Upper lobe of left lung (tissue), 6 donors: Measurements from ENCODE around the gene STX16. TPM values are rescaled to one million over a fixed set of nuclear protein-coding genes. Genes with fewer than 3 reads are reported as not detected.

Experiments
- ATAC-seq, 2 donors: fragments of 200-7000 bp; cut with Tn5 transposase; one replicate each; pipeline ENCODE4 v1.9.1; 2022; ENCODE audit warnings: mild to moderate bottlenecking in 2 of 2, moderate library complexity in 2 of 2; ENCODE audit not compliant: low FRiP score in 2 of 2
- DNase-seq, 2 donors: peaks; one replicate each; pipeline ENCODE4 v3.0.0-alpha.2; 2019 to 2020
- H3K27ac ChIP-seq, 4 donors: fragments of 200-600 bp; sonication (generic); one replicate each; pipeline ENCODE4 v1.5.1; 2016 to 2019
- H3K27me3 ChIP-seq, 4 donors: fragments of 200-600 bp; sonication (generic); one replicate each; pipeline ENCODE4 v1.5.1; 2017 to 2019
- H3K36me3 ChIP-seq, 4 donors: fragments of 200-600 bp; sonication (generic); one replicate each; pipeline ENCODE4 v1.5.1; 2016 to 2019
- H3K4me1 ChIP-seq, 4 donors: fragments of 200-600 bp; sonication (generic); one replicate each; pipeline ENCODE4 v1.5.1; 2018 to 2019
- H3K4me3 ChIP-seq, 4 donors: fragments of 200-600 bp; sonication (generic); one replicate each; pipeline ENCODE4 v1.5.1; 2017 to 2019; ENCODE audit warnings: mild to moderate bottlenecking in 2 of 4, moderate library complexity in 1 of 4
- H3K9me3 ChIP-seq, 4 donors: fragments of 200-600 bp; sonication (generic); one replicate each; pipeline ENCODE4 v1.5.1; 2018 to 2019
- EP300 ChIP-seq, 4 donors: sonication (generic); formaldehyde crosslinking; IDR thresholded peaks; one replicate each; pipeline ENCODE4 v1.5.1; 2017; ENCODE audit warnings: antibody characterized with exemption in 4 of 4, control low read depth in 2 of 4
- POLR2A ChIP-seq, 4 donors: fragments of 450-650 bp; IDR thresholded peaks; one replicate each; pipeline ENCODE4 v1.5.1; 2016 to 2017; ENCODE audit warnings: antibody characterized with exemption in 4 of 4, mild to moderate bottlenecking in 2 of 4
- POLR2AphosphoS5 ChIP-seq, 2 donors: sonication (generic); formaldehyde crosslinking; IDR thresholded peaks; one replicate each; pipeline ENCODE4 v1.5.1; 2017; ENCODE audit warnings: antibody characterized with exemption in 2 of 2
- WGBS, 2 donors: methylation state at CpG; one replicate each; pipeline ENCODE4 v1.1.5; 2017 to 2018; 5-methylcytosine and 5-hydroxymethylcytosine counted together
- total RNA-seq, 6 donors: library from RNA; depleted of rRNA in 4 of 6; stranded (reverse); fragments of >200 nt in 4 of 6; gene quantifications; one replicate each; pipeline versions ENCODE4 v1.1.0 to v1.2.1, GENCODE V29; 2016 to 2021
- TF ChIP-seq, protein P1 (sequence below), 6 experiments: fragments of 450-650 bp in 4 of 6; fragments of 200-600 bp in 2 of 6; sonication (generic) in 2 of 6; IDR thresholded peaks; one replicate each; pipeline ENCODE4 v1.5.1; 2016 to 2019; ENCODE audit warnings: antibody characterized with exemption in 6 of 6
- donor health status: DM: no; HTN: no; CAD: no; lungs with moderate emphysema.
- donor health status: DM: no; HTN: yes; CAD: no; lungs with severe emphysema.

The STX16 gene
- total RNA-seq, 6 donors from 2014 or later = 42.1 to 469 (median 64.7) TPM

DNA sequence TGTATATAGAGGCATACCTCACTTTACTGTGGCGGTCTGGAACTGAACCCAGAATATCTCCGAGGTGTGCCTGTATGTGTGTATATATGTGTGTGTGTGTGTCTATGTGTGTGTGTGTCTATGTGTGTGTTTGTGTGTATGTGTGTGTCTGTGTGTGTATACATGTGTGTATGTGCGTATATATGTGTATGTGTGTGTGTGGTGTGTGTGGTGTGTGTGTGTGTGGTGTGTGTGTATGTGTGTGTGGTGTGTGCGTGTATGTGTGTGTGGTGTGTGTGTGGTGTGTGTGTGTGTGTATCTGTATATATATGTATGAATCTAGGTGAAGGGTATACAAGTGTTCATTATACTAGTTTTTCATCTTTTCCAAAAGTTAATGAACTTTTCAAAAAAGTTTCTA lies 37.3 kb downstream of the STX16 start:
- no peak overlapping the region for H3K4me3 ChIP-seq
- H3K27me3 ChIP-seq = no peaks in the 10 kb centered on the region
- TF ChIP-seq POLR2A (IDR thresholded peaks at IDR 0.05) (no peak), POLR2AphosphoS5 (IDR thresholded peaks at IDR 0.05) (no peak), EP300 (IDR thresholded peaks at IDR 0.05) (no peak)
- TF ChIP-seq, protein P1, sequence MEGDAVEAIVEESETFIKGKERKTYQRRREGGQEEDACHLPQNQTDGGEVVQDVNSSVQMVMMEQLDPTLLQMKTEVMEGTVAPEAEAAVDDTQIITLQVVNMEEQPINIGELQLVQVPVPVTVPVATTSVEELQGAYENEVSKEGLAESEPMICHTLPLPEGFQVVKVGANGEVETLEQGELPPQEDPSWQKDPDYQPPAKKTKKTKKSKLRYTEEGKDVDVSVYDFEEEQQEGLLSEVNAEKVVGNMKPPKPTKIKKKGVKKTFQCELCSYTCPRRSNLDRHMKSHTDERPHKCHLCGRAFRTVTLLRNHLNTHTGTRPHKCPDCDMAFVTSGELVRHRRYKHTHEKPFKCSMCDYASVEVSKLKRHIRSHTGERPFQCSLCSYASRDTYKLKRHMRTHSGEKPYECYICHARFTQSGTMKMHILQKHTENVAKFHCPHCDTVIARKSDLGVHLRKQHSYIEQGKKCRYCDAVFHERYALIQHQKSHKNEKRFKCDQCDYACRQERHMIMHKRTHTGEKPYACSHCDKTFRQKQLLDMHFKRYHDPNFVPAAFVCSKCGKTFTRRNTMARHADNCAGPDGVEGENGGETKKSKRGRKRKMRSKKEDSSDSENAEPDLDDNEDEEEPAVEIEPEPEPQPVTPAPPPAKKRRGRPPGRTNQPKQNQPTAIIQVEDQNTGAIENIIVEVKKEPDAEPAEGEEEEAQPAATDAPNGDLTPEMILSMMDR (IDR thresholded peaks at IDR 0.05) = no peak
- H3K27ac ChIP-seq = no peak overlapping the region
- DNase-seq = no peak
- 81 to 84% methylated on average over 4 of the region's 4 CpGs for WGBS, 2 donors
- H3K9me3 ChIP-seq = no peaks in the 10 kb centered on the region
- ATAC-seq = no peak
- no peaks in the 10 kb centered on the region for H3K36me3 ChIP-seq
- peaks cover 18 to 31% (median 23%) of the 10 kb centered on the region in 4 donors for H3K4me1 ChIP-seq

- Histone ChIP-seq H3K4me3 (no peak overlapping the region), H3K36me3 (no peaks in the 10 kb centered on the region), H3K4me1 (peaks cover 22 to 36% (median 27%) of the 10 kb centered on the region in 4 donors), H3K27ac (no peak overlapping the region), H3K9me3 (no peaks in the 10 kb centered on the region), H3K27me3 (no peaks in the 10 kb centered on the region)
- peak in 1 of 2 donors; percentile 67 for DNase-seq
- ATAC-seq = no peak
- WGBS, 2 donors = 33 to 45% methylated on average over 3 to 6 of the region's 6 CpGs
- TF ChIP-seq, protein P1 (IDR thresholded peaks at IDR 0.05) = no peak
- TF ChIP-seq POLR2AphosphoS5 (IDR thresholded peaks at IDR 0.05) (no peak), EP300 (IDR thresholded peaks at IDR 0.05) (no peak), POLR2A (IDR thresholded peaks at IDR 0.05) (no peak)
These were observed 37.8 kb downstream of the STX16 start for GRCh38 chr20:58688840-58689239.

DNA sequence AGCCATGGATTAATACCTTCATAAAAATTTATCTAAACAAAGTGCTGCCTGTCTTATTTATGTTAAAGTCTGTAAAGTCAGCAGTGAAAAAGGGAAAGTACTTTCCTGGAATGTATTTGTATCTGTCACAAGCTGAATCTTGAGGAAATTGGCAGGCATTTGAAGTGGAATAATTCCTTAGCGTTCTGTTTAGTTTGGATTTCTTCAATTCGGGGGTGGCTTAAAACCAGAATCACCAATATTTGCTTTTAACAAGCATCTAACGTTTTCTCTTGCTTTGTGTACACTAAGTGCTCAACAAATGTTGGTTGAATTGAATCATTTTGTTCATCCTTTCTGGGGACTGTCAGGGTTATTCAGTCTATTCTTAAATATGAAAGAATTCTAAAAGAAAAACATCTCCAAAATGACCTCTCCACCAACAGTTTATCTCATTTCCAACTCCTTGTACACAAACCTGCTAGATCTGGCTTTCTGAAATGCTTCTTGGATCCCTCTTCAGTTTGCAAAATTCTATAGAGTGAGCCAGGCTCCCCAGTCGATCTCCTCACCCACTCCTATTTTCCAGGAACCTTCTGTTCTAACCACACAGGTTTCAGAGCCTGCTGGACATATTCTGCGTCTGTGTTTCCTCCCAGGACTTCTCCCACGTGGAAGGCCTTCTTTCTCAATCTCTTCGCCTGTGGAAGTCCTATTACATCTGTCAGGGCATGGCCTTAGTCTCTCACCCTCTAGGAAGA lies 39.5 kb downstream of the STX16 start:
- DNase-seq = no peak
- Histone ChIP-seq H3K27me3 (no peaks in the 10 kb centered on the region), H3K9me3 (no peaks in the 10 kb centered on the region), H3K4me1 (peaks cover 31 to 45% (median 36%) of the 10 kb centered on the region in 4 donors), H3K4me3 (no peak overlapping the region), H3K36me3 (peaks cover 0 to 5% (median 4%) of the 10 kb centered on the region in 4 donors), H3K27ac (peak overlapping the region; percentile 93 to 98 (median 94))
- 29 to 37% methylated on average over 7 of the region's 7 CpGs for WGBS, 2 donors
- TF ChIP-seq, protein P1 (IDR thresholded peaks at IDR 0.05) = no peak
- TF ChIP-seq POLR2A (IDR thresholded peaks at IDR 0.05) (no peak), EP300 (IDR thresholded peaks at IDR 0.05) (no peak), POLR2AphosphoS5 (IDR thresholded peaks at IDR 0.05) (peak in 1 of 2 donors; percentile 13)
- peak in 1 of 2 donors; percentile 31 for ATAC-seq

DNA sequence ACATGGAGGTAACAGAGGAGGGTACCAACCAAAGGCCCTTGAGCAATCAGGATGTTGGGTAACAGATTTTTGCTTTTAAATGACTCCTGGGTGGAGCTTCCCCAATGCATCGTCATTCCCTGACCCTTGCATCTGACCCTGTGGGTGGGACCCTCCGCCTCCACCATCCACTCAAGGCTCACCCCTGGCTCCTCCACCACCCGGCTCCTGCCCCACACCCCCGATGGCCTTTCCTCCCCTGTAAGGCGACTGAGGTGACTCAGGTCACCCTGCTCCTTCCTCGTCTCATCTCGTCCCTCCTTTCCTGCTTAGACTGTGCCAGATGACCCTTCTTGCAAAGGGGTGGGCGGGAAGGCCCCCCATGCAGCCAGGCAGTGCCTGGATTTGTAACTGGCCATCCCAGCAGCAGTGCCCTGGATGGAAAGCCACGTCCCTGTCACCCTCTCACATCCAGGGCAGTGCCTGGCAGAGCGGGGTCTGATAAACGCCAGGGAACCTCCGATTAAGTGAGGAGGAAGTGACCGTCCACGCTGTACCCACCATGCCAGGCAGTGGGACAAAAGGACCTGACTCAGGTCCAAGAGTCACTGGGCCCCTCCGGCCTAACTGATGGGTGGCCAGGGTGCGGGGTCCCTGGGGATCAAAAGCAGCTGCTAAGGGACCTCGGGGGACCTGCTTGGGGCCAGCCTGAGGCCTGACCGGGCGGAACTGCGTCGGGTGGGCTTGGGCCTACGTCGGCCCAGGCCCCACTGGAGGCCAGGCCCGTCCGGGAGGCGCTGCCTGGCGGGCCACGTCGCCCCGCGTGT lies 40.9 kb downstream of the STX16 start:
- Histone ChIP-seq H3K27me3 (no peaks in the 10 kb centered on the region), H3K4me3 (peak overlapping the region in 2 of 4 donors; percentile 25 to 30), H3K36me3 (peaks cover 0 to 19% (median 17%) of the 10 kb centered on the region in 4 donors), H3K9me3 (no peaks in the 10 kb centered on the region), H3K27ac (peak overlapping the region; percentile 93 to 98 (median 94)), H3K4me1 (peaks cover 31 to 45% (median 36%) of the 10 kb centered on the region in 4 donors)
- ATAC-seq (peak; percentile 66 to 75), DNase-seq (peak; percentile 58 to 79)
- no peak for TF ChIP-seq EP300 (IDR thresholded peaks at IDR 0.05)
- TF ChIP-seq POLR2A (IDR thresholded peaks at IDR 0.05) = peak in 1 of 4 donors; percentile 31
- peak; percentile 23 to 51 for TF ChIP-seq POLR2AphosphoS5 (IDR thresholded peaks at IDR 0.05)
- TF ChIP-seq, protein P1 (IDR thresholded peaks at IDR 0.05) = no peak
- 73 to 79% methylated on average over 11 to 24 of the region's 31 CpGs for WGBS, 2 donors
